GM21723 (cell line): ENCODE measurements around the gene ZBED6.
"Not testable (repeated sequence)": the region's sequence is repeated elsewhere in the genome, so short reads cannot be mapped to it uniquely, and the experiment has no call there.

ENCODE experiments used
- ATAC-seq: cut with Tn5 transposase; IDR thresholded peaks from one replicate; pipeline ENCODE4 v1.9.1; 2021; ENCODE audit warnings: mild to moderate bottlenecking, moderate library complexity; ENCODE audit not compliant: unreplicated experiment

ZBED6 gene

DNA sequence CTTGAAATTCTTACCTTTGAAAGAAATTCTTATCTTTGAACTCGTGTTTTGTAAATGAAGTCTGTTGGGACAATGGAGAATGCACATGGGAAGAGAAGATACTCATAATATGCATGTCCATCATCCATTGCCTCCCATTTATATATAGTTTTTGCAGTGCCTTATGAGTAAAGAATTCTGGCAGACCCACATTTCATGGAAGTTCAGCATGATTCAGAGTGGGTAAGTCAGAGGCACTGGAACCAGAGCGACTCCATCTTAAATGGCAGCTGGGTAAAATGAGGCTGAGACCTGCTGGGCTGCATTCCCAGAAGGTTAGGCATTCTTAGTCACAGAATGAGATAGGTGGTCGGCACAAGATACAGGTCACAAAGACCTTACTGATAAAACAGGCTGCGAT lies 16.6 kb upstream of the ZBED6 start:
- ATAC-seq = no peak

DNA sequence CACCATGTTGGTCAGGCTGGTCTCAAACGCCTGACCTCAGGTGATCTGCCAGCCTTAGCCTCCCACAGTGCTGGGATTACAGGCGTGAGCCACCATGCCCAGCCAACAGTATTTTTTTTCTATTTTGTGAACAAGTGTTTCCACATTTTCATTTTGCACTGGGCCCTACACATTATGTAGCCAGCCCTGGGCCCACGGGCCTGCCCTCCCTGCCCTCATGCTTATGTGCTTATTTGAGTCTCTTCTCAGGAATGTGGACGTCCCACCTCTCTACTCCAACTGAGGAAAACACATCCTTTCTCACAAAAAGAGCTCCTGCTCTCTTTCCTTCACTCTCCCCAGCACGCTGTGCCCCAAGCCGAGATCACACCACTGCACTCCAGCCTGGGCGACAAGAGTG lies 13.5 kb upstream of the ZBED6 start:
- ATAC-seq = no peak

DNA sequence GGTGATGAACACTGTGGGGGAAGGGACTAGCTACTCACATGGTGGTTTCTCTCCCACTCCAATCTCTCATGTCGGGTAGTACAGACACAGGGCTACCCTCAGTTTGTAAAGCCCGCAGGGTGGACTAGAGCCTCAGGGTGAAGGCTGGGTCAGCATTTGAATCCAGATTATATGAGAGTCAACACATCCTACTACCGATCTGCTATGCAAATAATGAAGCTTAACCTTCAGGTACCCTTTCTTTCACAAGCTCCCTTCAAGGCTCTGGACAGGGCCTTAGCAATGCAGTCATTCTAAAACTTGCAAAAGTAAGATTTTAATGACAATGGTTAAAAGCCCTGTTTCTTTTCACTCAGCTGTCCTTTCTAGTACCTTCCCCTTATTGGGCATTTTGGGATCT lies 5.5 kb upstream of the ZBED6 start:
- no peak for ATAC-seq

DNA sequence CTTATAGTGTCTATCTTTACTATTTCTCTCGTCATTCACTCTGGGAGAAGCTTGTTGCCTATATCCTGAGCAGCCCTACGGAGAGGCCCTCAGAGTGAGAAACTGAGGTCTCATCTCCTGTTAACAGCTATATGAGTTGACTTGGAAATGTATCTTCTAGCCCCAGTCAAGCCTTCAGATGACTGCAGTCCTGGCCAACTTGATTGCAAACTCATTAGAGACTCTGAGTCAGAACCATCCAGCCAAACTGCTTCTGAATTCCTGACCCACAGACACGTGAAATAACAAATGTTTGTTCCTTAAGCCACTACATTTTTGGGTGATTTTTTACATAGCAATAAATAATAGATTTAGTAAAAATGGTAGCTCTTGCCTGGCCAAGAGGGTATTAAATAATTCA lies 3.9 kb upstream of the ZBED6 start:
- no peak for ATAC-seq

DNA sequence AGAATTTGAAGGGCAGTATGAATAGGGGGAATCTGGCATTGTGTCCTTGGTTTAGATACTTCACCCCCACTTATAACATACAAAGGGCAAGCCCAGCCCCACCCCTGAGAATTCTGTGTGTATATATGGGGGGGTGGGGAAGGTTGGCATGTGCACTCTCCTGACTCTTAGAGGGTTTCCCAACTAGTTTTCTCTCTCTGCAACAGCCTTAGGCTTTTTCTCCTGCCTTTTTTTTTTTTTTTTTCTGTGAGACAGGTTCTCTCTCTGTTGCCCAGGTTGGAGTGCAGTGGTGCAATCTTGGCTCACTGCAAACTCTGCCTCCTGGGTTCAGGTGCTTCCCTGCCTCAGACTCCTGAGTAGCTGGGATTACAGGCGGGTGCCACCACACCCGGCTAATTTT lies 2.9 kb upstream of the ZBED6 start:
- no peak for ATAC-seq

DNA sequence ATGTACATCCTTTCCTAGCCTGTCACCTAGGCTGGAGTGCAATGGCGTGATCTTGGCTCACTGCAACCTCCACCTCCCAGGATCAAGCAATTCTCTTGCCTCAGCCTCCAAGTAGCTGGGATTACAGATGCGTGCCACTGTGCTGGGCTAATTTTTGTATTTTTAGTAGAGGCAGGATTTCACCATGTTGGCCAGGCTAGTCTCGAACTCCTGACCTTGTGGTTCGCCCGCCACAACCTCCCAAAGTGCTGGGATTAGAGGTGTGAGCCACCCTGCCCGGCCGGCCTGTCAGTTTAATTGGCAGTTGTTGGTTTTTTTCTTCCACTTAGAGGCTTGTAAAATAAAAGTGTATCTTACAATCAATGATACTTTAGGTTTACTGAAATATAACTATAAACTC lies 1.9 kb upstream of the ZBED6 start:
- not testable (repeated sequence) for ATAC-seq

DNA sequence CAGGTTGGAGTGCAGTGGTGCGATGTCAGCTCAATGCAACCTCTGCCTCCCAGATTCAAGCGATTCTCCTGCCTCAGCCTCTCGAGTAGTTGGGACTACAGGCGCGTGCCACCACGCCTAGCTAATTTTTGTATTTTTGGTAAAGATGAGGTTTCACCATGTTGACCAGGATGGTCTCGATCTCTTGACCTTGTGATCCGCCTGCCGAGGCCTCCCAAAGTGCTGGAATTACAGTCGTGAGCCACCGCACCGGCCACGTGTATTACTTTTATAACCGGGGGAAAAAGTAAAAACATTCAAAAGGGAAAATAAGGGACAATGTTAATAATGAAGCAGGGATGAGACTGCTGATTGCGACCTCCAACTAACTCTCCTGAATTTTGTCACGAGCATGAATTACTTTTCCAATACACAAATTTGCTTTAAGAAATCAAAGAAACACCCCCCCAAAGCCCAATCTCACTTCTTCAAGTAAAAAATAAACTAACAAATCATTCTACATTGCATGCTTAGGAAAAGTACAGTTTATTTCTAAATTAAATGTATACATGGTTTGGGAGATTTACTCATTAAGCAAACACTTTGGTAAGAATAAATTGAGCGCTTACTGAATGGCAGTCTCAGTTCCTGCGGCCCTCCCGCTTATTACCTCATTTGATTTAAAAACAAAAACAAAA lies 521 bp upstream of the ZBED6 start:
- no peak for ATAC-seq

DNA sequence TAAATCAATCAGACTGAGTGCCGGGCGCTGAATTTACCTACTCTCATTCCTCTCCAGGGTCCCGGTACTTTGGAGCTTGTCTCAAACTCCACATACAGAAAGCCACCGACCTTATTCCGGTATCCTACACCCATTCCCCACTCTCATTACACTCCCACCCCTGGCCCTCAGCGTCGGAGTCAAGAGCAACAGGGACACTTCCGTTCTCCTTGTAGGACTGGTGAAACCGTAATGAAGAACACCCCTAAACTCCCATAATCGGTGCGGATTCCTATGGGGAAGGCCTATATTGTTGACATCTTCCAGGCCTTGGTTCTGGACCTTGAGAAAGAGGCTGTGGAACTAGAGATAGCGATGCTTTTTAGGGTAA lies 798 bp downstream of the ZBED6 start:
- no peak for ATAC-seq

DNA sequence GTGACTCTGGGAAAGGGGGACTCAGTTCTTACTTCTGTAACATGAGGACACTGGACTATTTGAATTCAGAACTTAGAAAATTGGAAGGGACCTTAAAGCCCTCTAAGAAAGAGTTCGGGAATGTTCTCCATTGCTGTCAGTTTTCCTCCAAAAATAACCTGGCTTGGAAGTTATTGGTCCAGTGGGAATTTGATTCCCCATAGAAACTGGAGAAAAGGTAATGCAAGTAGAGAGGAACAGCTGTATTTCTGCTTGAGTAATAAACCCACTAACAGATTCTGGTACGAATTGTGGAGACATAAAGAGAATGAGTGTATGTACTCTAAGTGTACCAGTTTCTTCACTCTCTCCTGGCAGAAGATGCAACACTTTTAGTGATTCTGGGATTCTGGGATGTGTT lies 1.8 kb downstream of the ZBED6 start:
- no peak for ATAC-seq

DNA sequence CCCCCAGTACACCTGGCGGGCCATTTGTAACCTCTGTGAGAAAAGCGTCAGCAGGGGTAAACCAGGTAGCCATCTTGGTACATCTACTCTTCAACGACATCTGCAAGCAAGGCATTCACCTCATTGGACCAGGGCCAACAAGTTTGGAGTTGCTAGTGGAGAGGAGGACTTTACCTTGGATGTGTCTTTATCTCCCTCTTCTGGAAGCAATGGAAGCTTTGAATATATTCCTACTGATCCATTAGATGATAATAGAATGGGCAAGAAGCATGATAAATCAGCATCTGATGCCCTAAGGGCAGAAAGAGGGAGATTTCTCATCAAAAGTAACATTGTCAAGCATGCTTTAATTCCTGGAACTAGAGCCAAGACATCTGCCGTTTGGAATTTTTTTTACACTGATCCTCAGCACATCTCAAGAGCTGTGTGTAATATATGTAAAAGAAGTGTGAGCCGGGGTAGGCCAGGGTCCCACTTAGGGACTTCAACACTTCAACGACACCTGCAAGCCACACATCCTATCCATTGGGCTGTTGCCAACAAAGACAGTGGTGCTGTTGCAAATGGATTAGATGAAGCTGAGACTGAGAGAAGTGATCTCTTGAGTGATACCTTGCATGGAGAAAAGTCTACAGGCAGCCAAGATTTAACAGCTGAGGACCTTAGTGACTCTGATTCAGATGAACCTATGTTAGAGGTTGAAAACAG lies 2.7 kb downstream of the ZBED6 start:
- no peak for ATAC-seq

DNA sequence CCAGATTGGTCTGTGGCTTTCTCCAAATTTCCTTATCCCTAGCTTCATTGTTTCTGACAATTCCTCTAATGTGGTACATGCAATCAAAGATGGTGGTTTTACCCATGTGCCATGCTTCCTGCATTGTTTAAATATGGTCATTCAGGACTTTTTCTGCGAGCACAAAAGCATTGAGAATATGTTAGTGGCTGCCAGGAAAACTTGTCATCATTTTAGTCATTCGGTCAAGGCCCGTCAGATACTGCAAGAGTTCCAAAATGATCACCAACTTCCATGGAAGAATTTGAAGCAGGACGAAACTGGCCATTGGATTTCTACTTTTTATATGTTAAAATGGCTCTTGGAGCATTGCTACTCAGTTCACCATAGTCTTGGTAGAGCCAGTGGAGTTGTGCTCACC lies 3.7 kb downstream of the ZBED6 start:
- no peak for ATAC-seq

DNA sequence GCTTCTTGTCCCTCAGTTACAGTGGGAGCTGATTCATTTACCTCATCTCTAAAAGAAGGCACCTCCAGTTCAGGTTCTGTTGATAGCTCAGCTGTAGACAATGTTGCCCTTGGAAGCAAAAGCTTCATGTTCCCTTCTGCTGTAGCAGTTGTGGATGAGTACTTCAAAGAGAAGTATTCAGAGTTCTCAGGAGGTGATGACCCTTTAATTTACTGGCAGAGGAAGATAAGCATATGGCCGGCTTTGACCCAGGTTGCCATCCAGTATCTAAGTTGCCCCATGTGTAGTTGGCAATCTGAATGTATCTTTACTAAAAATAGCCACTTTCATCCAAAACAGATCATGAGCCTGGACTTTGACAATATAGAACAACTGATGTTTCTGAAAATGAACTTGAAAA lies 4.5 kb downstream of the ZBED6 start:
- no peak for ATAC-seq

DNA sequence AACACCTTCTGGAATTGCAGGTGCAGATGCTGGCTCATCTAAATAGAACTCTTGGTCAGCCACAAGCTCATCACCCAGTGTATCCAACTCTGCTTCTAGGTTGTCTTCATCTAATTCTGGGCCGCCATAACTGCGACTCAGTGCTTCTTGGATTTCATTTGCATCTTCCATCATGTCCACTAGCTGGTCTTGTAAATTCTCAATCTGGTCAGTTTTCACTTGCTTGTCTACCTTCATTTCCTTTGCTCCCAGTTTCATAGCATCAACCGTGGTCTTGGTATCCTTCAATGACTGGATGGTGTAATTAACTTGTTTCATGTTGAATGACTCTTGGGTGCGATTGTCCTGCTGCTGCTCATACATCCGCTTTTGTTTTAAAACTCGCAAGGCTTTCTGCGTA lies 10.3 kb downstream of the ZBED6 start:
- ATAC-seq = no peak

DNA sequence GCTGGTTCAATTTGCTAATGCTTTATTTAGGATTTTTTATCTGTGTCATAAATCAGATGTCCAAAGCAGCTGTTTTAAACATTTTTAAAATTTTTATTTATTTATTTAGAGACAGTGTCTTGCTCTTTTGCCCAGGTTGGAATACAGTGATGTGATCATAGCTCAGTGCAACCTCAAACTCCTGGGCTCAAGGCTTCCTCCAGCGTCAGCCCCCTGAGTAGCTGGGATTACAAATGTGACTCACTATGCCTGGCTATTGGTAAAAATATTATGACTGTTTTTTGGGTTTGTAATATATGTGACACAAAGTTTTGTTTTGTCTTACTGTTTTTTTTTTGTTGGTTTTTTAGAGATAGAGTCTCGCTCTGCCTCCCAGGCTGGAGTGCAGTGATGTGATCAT lies 11.8 kb downstream of the ZBED6 start:
- no peak for ATAC-seq

DNA sequence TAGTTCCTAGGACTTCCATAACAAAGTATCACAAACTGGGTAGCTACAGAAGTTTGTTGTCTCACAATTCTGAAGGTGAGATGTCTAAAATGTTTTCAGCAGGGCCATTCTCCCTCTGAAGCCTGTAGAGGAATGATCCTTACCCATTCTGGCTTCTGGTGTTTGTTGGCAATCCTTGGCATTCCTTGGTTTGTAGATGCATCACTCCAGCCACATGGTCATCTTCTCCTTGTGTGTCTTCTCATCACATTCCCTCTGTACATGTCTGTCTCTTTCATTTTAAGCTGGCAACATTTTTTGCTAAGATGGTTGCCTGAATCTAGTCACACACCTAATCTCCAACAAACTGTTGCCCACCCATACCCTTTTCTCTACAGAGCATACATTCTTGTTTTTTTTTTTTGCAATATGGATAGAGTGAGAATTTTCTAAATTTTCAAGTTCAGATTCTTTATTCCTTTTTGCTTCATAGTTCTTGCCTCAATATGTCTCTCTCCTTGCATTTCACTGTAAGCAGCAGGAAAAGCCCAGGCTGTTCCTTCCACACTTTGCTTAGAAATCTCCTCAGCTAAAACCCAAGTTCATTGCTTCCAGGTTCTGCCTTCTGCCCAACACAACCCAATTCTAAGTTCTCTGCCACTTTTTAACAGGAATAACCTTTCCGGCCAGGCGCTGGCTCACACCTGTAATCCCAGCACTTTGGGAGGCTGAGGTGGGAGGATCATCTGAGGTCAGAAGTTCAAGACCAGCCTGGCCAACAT lies 18.3 kb downstream of the ZBED6 start:
- ATAC-seq = no peak

DNA sequence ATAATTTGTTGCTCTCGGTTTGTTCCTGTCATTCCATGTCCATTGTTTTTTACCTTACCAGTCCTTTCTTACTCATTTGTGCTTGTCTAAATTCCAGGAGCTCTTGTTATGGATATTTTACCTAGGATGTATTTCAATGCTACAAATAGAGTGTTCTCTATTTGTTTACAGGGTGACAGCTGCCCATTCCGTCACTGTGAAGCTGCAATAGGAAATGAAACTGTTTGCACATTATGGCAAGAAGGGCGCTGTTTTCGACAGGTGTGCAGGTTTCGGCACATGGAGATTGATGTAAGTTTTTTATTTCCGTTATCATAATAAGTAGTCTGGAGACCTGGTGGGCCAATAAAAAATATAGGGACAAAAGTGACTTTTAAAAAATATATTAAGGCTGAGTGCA lies 23.0 kb downstream of the ZBED6 start:
- ATAC-seq = no peak

DNA sequence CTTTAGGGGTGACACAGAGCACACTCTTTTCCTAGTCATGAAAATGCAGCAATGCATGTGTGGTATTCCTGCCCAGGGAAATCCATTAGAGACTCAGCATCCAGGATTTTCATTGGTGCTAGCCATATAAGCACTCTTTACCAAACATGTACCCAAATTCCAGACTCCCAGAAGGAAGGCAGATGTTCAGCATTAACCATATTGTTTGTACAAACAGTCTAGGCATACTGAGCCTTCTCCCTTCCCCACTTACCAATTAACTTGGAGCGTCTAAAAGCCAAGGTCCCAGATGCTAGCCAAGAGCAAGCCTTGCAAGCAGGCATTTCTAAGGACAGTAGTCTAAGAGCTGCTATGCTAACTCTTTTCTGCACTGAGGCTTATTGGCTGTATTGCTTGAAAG lies 27.9 kb downstream of the ZBED6 start:
- ATAC-seq = no peak

DNA sequence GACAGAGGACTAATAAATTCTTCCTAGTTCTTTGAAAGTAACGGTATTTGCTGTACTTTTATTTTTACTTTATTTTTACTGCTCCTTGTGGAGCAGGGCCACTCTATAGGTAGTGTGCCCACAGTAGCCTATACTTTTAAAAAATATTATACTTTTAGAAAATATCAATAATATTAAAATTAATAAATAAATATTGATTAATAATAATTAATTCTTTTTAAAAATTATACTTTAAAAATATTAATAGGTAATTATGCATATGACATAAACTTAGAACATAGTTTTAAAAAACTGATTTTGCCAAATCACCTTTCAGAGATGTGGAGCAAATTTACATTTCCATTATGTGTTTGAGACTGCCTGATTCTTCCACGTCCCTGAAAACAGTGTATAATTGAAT lies 30.8 kb downstream of the ZBED6 start:
- no peak for ATAC-seq

DNA sequence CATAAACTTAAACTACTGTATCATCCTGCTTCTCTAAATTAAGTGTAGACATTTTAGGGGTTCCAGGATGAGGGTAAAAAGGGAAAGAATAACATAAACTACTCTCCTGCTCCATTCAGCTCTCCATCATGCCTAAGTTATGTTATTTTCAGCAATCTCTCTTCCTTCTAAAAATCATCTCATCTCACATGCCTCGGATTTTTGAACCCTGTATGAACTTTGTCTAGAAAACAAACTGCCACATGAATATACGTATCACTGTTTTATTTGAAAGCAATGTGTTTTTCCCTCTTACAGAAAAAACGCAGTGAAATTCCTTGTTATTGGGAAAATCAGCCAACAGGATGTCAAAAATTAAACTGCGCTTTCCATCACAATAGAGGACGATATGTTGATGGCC lies 32.6 kb downstream of the ZBED6 start:
- no peak for ATAC-seq

DNA sequence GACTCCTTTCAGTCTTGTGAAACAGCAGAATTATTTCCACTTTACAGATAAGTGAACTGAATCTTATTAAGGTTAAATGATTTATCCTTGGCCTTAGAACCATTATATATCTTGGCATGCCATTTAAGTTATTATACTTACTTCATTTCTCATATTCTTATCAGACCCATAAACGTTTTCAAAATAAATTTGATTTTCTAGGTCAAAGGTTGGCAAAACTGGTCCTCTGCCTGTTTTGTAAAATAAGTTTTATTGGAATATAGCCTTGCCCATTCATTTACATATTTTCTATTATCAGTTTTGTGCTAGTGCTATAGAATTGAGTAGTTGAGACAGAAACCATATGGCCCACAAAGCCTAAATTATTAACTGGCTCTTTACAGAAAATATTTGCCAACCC lies 33.1 kb downstream of the ZBED6 start:
- ATAC-seq = no peak

DNA sequence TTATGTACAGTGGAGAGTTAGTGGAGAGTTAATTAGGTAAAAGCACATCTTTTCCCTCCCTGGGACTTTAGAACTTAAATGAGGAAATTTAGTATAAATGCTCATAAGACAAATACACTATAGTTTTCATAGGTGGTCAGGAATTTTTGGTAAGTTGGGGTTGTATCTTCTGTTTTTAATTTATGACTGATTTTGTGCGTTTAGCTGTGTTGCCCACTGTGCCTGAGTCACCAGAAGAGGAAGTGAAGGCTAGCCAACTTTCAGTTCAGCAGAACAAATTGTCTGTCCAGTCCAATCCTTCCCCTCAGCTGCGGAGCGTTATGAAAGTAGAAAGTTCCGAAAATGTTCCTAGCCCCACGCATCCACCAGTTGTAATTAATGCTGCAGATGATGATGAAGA lies 33.8 kb downstream of the ZBED6 start:
- not testable (repeated sequence) for ATAC-seq

DNA sequence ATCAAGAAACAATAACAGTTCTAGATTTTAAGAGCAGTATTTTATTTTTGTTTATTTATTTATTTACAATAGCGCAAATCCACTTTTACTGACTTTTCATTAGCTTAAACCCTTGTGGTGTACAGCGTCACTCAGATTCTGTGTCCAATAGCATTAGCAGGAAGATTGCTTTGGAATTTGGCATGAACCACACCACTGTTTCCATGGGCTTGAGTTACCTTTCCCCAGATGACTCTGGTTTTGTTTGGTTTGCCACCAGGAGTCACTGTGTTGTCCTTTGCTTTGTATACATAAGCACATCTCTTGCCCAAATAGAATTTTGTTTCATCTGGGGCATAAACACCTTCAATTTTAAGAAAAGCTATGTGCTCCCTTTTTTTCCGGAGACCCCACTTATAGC lies 40.1 kb downstream of the ZBED6 start:
- no peak for ATAC-seq
